GM10266 (cell line): ENCODE measurements around the gene TRIM10.
A peak's percentile ranks its signal among the peaks of the same experiment; 100 is the strongest.
"Not testable (repeated sequence)": the region's sequence is repeated elsewhere in the genome, so short reads cannot be mapped to it uniquely, and the experiment has no call there.

Source experiments
- DNase-seq: peaks from one replicate; pipeline ENCODE4 v3.0.0; 2012; ENCODE audit errors: extremely low spot score
- CTCF ChIP-seq: IDR thresholded peaks from 2 replicates; pipeline ENCODE4 v1.5.1; 2012; ENCODE audit warnings: mild to moderate bottlenecking, low read depth; ENCODE audit not compliant: control insufficient read depth, insufficient read depth; ENCODE audit errors: missing control alignments

TRIM10 gene

GRCh38 chr6:30171677-30172471 is 10.9 kb upstream of the TRIM10 start:
- TF ChIP-seq CTCF: no peak
- DNase-seq: no peak

GRCh38 chr6:30169658-30170614 is 8.9 kb upstream of the TRIM10 start:
- peak; percentile 77 for TF ChIP-seq CTCF
- peak; percentile 76 for DNase-seq

GRCh38 chr6:30168741-30169140 is 7.7 kb upstream of the TRIM10 start:
- no peak for TF ChIP-seq CTCF
- DNase-seq: no peak

- DNase-seq: no peak
- TF ChIP-seq CTCF: no peak
These were observed 6.1 kb upstream of the TRIM10 start for GRCh38 chr6:30167101-30167500.

GRCh38 chr6:30165238-30165637 is 4.2 kb upstream of the TRIM10 start:
- DNase-seq: not testable (repeated sequence)

- DNase-seq: no peak
- no peak for TF ChIP-seq CTCF
These were observed 3.7 kb upstream of the TRIM10 start for GRCh38 chr6:30164714-30165113.

- TF ChIP-seq CTCF: no peak
- DNase-seq: no peak
These were observed 3.1 kb upstream of the TRIM10 start for GRCh38 chr6:30163918-30164654.
